ENCODE results near the gene RIN2.

RIN2 gene

DNA sequence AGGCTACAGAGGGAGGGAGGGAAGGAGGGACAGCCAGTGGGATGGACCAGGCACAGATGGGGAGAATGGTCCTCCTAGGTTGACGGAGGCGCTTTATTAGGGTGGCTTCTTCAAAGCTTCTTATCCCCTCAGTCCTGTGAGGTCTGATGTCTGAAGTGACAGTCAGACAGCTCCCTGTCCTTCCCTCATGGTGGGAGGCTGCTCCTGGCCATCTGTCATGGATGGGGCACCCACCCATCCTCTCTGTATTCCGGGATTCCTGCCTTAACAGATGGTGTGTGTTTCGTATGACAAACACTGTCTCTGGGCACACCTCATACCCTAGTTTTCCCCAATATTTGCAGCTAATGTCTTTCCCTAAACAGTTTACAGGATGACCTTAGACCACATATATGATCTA lies 7.9 kb downstream of the RIN2 start:
- no peak for DNase-seq

DNA sequence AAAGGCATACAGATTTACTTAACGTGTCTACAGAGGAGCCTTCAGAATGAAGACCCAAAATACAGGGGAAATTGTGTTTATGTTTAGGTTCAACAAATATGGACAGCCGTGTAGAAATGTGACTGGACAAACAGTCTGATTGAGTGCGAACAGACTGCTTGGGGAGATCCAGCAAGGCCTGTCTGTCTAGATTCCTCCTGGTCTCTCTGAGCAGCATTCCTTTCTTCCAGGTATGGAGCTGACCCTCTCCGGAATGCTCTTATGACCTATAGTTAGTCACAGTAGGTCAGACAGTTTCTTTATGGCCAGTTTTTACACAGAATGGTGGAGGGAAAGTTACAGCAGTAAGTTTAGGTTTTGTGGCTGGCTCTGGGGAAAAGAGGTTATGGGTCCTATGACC lies 9.0 kb downstream of the RIN2 start:
- no peak for DNase-seq

- DNase-seq = no peak
Measured at GRCh38 chr20:19768325-19768842, 10.3 kb downstream of the RIN2 start.

- DNase-seq = no peak
Measured at GRCh38 chr20:19769507-19769906, 11.4 kb downstream of the RIN2 start.

GRCh38 chr20:19770375-19770774 lies 12.3 kb downstream of the RIN2 start:
- no peak for DNase-seq

- DNase-seq = no peak
Measured at GRCh38 chr20:19771031-19771430, 13.0 kb downstream of the RIN2 start.

DNA sequence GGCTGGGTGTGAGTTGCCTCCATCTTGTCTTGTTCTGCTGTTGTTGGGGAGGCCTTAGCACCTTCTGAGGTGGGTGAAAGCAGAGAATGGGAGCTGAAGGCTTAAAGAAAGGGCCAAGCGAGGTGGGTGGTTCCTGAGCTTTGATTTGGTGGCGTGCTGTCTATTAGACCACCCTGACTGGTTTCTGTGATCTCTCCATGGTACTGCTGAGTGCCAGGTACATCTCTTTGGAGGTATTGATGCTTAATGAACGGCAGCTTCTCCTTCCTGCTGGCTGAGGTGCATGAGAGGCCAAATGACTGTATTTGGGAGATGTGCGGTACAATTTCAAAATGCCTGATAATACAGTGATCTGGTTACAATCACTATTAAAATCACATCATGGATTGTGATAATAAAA lies 15.4 kb downstream of the RIN2 start:
- no peak for DNase-seq

DNA sequence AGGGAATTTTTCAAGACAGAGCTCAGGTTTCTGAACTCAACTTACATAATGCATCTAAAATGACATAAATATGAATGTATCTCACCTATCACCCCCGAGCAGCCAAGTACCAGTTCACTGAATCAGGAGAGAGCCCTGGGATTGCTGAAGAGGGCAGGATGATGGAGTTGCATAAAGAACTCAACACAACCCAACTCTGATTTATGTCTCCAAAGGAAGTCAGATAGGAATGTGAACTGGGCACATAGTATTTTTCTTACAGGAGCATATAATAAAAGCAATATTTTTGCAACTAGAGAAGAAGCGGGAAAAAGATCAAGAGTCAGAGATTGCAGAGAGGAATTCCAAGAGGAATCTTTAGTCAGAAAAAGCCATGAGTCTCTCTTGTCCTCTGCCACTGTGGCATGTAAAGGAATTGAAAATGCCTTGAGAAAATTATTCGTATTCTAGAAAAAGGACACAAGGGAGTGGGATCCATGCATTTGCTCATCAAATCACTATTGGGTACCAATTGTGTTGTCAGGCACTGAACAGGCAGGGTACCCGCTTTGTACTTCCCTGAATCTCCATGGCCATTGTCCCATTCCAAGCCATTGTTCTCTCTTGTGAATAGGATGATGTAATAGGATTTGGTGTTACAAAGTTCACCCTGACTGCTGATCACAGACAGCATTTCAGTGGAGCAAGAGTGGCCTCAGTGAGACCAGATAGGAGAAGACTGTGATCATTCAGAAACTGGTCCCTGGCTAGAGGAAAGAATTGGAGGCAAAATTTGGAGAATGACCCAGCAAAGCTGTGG lies 16.3 kb downstream of the RIN2 start:
- no peak for DNase-seq

GRCh38 chr20:19775353-19776253 lies 17.5 kb downstream of the RIN2 start:
- no peak for DNase-seq

GRCh38 chr20:19777315-19777714 lies 19.3 kb downstream of the RIN2 start:
- DNase-seq = no peak

DNA sequence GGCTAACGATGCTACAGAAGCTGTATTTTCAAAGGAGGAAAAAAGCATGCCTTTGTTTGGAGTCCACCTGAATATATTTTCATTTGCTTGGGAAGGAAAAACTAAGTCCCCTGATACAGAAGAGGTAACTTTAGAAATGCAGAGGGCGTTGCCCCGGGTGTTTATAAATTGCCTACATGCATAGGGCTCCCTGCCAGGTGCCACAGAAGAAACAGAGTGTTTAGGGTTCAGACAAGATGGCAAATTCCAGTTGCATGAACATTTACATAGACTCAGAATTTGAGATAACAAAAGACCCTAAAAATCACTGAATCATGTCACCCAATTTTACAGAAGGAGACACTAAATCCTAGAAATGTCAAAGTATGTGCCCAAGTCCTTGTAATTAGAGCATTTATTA lies 19.9 kb downstream of the RIN2 start:
- DNase-seq = no peak

DNA sequence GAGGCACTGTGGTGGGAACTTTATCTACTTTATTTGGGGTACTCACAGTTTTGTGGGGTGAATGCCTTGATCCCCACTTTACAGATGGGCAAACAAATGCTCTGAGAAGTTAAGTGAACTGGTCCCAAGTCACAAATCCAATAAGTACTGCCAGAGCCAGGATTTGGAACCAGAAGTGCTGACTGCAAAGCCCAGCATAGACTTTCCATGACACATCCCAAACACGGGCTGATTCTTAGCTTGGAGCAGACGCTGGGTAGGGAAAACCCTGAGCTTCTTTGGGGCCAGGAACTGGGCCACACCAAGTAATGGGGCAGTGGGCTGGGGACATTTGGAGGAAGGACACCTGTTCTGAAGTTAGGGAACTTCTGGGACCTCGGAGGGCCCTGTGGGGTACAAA lies 20.3 kb downstream of the RIN2 start:
- DNase-seq = no peak

- DNase-seq = no peak
Measured at GRCh38 chr20:19779634-19780033, 21.6 kb downstream of the RIN2 start.

DNA sequence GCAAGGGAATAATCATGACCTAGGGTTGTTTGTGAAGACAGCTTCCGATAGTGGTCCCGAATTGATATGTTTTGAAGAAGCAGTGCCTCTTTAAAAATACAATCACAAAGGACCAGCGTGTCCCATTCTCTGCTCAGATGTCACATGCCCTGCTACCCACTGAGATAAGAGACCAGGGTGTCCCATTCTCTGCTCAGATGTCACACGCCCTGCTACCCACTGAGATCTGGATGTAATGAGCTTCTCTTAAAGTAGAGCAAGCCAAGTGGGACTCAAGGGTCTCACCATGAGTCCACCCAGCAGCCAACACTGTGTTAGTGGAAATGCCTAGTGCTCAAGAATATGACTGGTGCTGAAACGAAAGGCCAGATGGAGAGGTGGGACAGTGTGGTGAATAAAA lies 22.2 kb downstream of the RIN2 start:
- no peak for DNase-seq

GRCh38 chr20:19781235-19781634 lies 23.2 kb downstream of the RIN2 start:
- no peak for DNase-seq

DNA sequence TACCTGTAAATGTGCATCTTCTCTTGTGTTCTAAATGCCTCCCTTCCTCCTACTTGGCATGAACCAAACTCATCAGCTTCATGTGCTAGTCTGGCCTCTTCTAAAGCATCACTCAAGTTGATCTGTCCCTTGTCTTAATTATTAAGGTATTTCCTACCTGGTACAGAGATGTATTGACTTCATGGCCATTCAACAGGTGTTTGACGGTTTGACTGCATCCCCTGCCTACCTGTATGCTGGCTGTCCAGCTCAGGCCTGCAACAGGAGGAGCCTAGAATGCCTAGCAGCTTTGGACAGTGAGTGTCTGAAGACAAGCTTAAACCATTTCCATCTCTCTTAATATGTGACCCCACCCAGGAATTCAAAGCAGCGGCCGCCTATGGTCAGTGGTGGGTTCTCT lies 24.6 kb downstream of the RIN2 start:
- DNase-seq = no peak

GRCh38 chr20:19783966-19784401 lies 25.9 kb downstream of the RIN2 start:
- DNase-seq = no peak

DNA sequence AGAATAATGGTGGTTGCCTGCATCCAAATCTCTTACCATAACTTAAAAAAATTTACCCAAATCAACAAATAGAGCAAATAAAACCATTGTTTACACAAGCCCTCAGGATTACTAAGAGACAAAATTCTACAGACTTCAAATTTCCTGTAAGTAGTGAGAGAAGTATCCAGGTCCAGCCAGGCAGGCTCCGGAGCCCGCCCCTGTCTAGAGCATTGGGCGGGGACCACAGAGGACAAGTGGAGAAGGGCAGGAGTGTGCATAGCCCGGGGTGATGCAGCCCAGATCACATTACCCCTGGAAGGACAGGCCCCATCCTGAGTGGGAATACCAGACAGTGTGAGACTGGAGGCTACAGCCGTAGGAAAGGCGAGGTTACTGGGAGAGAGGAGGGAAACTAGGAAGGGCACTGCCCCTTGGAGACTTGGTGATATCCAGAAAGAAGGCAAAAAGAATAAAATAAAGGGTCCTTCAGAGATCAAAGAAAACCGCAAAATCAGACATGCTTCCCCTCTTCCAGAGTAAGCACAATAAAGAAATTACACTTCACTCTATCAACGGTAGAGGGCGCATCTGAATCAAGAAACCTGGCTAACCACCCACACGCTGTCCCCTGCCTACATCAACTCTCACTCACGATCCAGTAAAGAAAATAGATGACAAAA lies 26.6 kb downstream of the RIN2 start:
- no peak for DNase-seq

DNA sequence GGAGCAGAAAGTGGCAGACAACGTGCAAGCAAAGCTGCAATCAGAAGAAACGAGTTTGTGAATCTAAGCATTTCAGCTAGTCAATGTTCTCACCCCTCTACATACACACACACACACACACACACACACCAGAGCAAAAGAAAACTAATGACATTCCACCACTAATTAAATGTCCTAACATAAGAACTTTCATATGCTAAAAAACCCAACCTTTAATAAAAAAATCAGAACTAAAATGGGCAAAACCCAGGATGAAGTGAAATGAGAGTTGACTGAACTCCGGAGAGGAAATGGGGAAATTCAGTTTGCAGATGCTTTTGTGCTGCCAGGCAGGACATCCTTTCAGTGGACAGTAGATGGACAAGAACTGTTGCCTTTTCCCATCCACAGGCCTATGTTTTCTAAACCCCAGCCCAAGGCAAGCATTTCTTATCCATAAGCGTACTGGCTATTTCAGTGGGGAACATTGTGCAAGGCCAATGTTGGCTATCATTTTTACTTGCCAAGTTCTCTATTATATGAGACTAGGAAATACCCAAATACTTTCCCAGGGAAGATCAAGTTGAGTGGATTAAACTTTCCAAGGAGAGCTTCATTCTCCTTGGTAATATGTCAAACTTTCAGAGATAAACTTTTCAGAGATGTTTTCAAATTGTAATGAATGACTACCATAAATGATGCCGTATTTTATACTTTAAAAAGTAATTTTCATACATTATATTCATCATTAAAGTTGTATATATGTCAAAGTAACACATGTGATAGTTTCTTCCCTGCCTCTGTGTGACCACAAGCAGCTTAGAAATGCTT lies 27.3 kb downstream of the RIN2 start:
- no peak for DNase-seq

DNA sequence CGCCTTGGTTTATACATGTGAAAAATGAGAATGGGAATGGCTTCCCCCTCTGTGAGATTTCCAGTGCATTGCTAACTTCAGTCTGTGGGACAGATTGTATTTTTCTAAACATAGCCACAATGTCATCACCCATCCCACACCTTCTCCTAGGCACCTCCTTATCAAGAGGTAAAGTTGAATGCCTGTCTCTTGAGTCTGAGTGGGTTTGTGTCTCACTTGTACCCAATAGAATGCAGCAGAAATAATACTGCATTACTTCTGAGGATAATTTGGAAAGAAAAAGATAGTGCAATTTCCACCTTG lies 27.9 kb downstream of the RIN2 start:
- no peak for DNase-seq

- DNase-seq = no peak
Measured at GRCh38 chr20:19786311-19786710, 28.3 kb downstream of the RIN2 start.

GRCh38 chr20:19787366-19787765 lies 29.3 kb downstream of the RIN2 start:
- no peak for DNase-seq

DNA sequence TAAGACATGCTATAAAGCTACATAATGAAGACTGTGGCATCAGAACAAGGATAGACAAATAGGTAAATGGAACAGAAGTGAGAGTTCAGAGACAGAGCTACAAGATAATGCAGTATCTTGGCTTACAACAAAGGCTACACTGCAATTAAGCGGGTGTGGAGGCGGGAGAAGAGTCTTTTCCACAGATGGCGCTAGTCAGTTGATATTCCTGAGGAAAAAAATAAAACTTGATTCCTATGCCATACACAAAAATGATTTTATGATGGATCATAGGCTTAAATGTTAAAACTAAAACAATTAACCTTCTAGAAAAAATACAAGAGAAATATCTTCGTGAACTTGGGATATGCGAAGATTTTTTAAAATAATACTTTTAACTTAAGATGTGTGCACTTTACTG lies 31.0 kb downstream of the RIN2 start:
- DNase-seq = no peak

All from GOT3 (cell line).